ENCODE measurements around the gene MYEF2.

The MYEF2 gene

DNA sequence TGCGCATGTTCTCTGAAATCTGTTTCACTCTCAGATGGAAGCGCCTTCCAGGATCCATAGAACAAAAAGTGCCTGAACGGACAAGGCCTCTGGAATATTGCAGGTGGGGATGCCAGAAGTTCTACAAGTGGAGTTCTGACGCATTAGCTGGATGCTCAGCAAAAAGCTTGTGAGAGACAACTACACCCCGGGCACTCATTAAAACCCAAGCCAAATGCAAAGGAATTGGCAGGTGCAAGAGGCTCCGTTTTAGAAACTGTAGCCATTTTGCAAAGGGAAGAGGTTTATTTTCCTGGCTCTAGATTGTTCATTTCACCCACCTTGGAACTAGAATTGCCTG lies 92.5 kb downstream of the MYEF2 start:
- no peak for DNase-seq

GRCh38 chr15:48084759-48085590 lies 93.1 kb downstream of the MYEF2 start:
- DNase-seq = peak; percentile 60
